Activated CD8-positive, alpha-beta T cell treated with anti-CD3 and anti-CD28 coated beads for 36 hours (primary cell): ENCODE results near the gene ACOT7. TPM values are rescaled to one million over a fixed set of nuclear protein-coding genes. Genes with fewer than 3 reads are reported as not detected.

Source experiments
- ATAC-seq: fragments of 200-7000 bp; cut with Tn5 transposase; one replicate; pipeline ENCODE4 v1.10.0; 2021; ENCODE audit warnings: mild to moderate bottlenecking, moderate library complexity
- CTCF ChIA-PET: fragments of 350-600 bp; sonication (Branson Sonifier 250); formaldehyde crosslinking; loops from one replicate; lab custom pipeline; 2021; ENCODE audit warnings: antibody characterized with exemption; lab: Charles Lee
- POLR2A ChIA-PET: fragments of 350-600 bp; sonication (Branson Sonifier 250); formaldehyde crosslinking; loops from one replicate; lab custom pipeline; 2021; ENCODE audit warnings: antibody characterized with exemption; lab: Charles Lee
- DNase-seq: peaks from one replicate; pipeline ENCODE4 v3.0.0-alpha.2; 2020
- H3K27ac Mint-ChIP-seq: one replicate; pipeline ENCODE4 v1.8.0; 2021; ENCODE audit warnings: mild to moderate bottlenecking, mixed read lengths
- H3K27me3 Mint-ChIP-seq: one replicate; pipeline ENCODE4 v1.8.0; 2021; ENCODE audit warnings: mixed read lengths
- H3K36me3 Mint-ChIP-seq: one replicate; pipeline ENCODE4 v1.8.0; 2021; ENCODE audit warnings: low read depth, mixed read lengths
- H3K4me1 Mint-ChIP-seq: one replicate; pipeline ENCODE4 v1.8.0; 2021; ENCODE audit warnings: low read depth, mixed read lengths
- H3K4me3 Mint-ChIP-seq: one replicate; pipeline ENCODE4 v1.8.0; 2021; ENCODE audit warnings: mild to moderate bottlenecking, moderate library complexity, mixed read lengths
- H3K9me3 Mint-ChIP-seq: one replicate; pipeline ENCODE4 v1.8.0; 2021; ENCODE audit warnings: mixed read lengths
- CTCF ChIP-seq: fragments of 200-600 bp; IDR thresholded peaks from one replicate; pipeline ENCODE4 v1.8.0; 2022; ENCODE audit warnings: antibody characterized with exemption, mild to moderate bottlenecking
- intact Hi-C: fragments of 100-400 bp; cut with micrococcal nuclease; formaldehyde crosslinking; loops from one replicate; pipeline ENCODE4 v1.10.0; 2022
- total RNA-seq, 2 experiments: library from RNA; stranded (reverse); gene quantifications; one replicate each; pipeline ENCODE4 v1.2.3, GENCODE V29; 2021

Gene ACOT7
- total RNA-seq, 2 experiments from 2014 or later, result 80.4 to 86.7 TPM

GRCh38 chr1:6303397-6304012 lies 90.1 kb downstream of the ACOT7 start:
- Mint-ChIP-seq H3K4me3 (no peak overlapping the region), H3K9me3 (no peaks in the 10 kb centered on the region), H3K4me1 (no peaks in the 10 kb centered on the region), H3K36me3 (peaks cover 2% of the 10 kb centered on the region), H3K27me3 (no peaks in the 10 kb centered on the region), H3K27ac (no peak overlapping the region)
- intact Hi-C loops, result no loop called here
- no peak for DNase-seq
- no peak for ATAC-seq
- CTCF ChIA-PET, result no interaction called here
- POLR2A ChIA-PET, result no interaction called here
- no peak for TF ChIP-seq CTCF

GRCh38 chr1:6302568-6302967 lies 91.0 kb downstream of the ACOT7 start:
- DNase-seq, result no peak
- TF ChIP-seq CTCF, result no peak
- no peaks in the 10 kb centered on the region for H3K4me1 Mint-ChIP-seq
- intact Hi-C loops, result no loop called here
- no peaks in the 10 kb centered on the region for H3K27me3 Mint-ChIP-seq
- no peak for ATAC-seq
- POLR2A ChIA-PET, result no interaction called here
- no peaks in the 10 kb centered on the region for H3K9me3 Mint-ChIP-seq
- no peak overlapping the region for H3K4me3 Mint-ChIP-seq
- H3K27ac Mint-ChIP-seq, result no peak overlapping the region
- CTCF ChIA-PET, result no interaction called here
- peaks cover 2% of the 10 kb centered on the region for H3K36me3 Mint-ChIP-seq

GRCh38 chr1:6301526-6301925 lies 92.0 kb downstream of the ACOT7 start:
- Mint-ChIP-seq H3K36me3 (no peaks in the 10 kb centered on the region), H3K9me3 (no peaks in the 10 kb centered on the region), H3K4me3 (no peak overlapping the region), H3K4me1 (no peaks in the 10 kb centered on the region), H3K27me3 (no peaks in the 10 kb centered on the region), H3K27ac (no peak overlapping the region)
- no peak for TF ChIP-seq CTCF
- POLR2A ChIA-PET, result no interaction called here
- ATAC-seq, result no peak
- intact Hi-C loops, result no loop called here
- CTCF ChIA-PET, result interaction anchor here (1.0 kb wide), 1 partner anchor 55 kb away, joined by 4 read pairs; no protein-coding TSS in a partner anchor
- DNase-seq, result no peak

GRCh38 chr1:6300342-6301048 lies 93.1 kb downstream of the ACOT7 start:
- ChIA-PET CTCF (interaction anchor here (0.8 kb wide), 1 partner anchor 54 kb away, joined by 3 read pairs; no protein-coding TSS in a partner anchor), POLR2A (no interaction called here)
- intact Hi-C loops, result no loop called here
- TF ChIP-seq CTCF, result no peak
- Mint-ChIP-seq H3K4me3 (no peak overlapping the region), H3K36me3 (no peaks in the 10 kb centered on the region), H3K27me3 (no peaks in the 10 kb centered on the region), H3K9me3 (no peaks in the 10 kb centered on the region), H3K27ac (no peak overlapping the region), H3K4me1 (no peaks in the 10 kb centered on the region)
- DNase-seq (no peak), ATAC-seq (no peak)

GRCh38 chr1:6299557-6300165 lies 93.9 kb downstream of the ACOT7 start:
- no peak for TF ChIP-seq CTCF
- intact Hi-C loops, result no loop called here
- ChIA-PET CTCF (interaction anchor here (0.8 to 2.1 kb wide), 2 partner anchors 44 to 53 kb away, joined by 3 to 4 read pairs; no protein-coding TSS in a partner anchor), POLR2A (no interaction called here)
- Mint-ChIP-seq H3K9me3 (no peaks in the 10 kb centered on the region), H3K27ac (no peak overlapping the region), H3K36me3 (no peaks in the 10 kb centered on the region), H3K27me3 (no peaks in the 10 kb centered on the region), H3K4me1 (peaks cover 2% of the 10 kb centered on the region), H3K4me3 (no peak overlapping the region)
- no peak for ATAC-seq
- no peak for DNase-seq
